Bronchial smooth muscle cell (primary cell): ENCODE measurements around the gene MED13L. TPM values are rescaled to one million over a fixed set of nuclear protein-coding genes. Genes with fewer than 3 reads are reported as not detected.

Experiments
- total RNA-seq: library from RNA; depleted of rRNA; stranded (reverse); fragments of >200 nt; gene quantifications from 2 replicates; pipeline ENCODE4 v1.2.1, GENCODE V29; 2014

MED13L gene
- total RNA-seq, result 60.8 and 83.4 TPM in 2 replicates

DNA sequence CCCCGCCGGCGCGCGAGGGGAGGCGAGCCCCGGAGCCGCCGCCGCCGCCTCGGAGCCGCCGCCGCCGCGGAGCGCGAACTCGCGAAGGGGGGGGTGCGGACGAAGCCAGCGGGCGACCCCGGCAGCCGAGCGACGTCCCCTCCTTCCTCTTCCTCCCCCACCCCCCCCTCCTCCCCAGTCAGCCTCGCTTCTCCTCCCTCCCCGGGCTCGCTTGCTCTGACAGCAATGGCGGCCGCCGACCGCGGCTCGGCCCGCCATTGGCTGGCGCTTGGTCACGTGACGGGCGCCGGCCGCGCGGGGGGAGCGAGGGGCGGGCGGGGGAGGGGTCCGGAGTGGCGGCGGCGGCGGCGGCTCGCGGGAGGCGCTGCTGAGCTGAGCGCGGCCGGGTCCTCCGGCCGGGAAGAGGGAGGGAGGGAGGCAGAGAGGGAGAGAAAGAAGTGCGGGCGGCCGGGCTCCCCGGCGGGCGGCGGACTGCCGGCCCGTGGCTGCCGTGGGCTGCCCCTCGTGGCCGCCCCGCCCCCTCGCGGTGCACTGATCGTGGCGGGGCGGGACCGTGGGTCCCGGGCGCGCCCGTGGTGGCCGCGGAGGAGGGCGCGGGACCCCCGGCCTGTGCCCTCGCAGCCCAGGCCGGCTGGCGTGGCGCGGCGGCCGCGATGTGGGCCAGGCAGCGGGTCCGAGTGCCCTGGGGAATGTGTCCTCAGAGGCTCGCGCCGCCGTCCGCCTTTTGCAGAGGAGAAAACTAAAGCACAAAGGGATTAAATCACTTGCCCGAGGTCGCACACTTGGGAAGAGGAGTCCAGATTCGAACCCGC is at the start of gene MED13L:
TSS of gene MED13L (minus strand) at position 227 of the 812 bp plus-strand sequence. CDS start 562 bp downstream, outside the sequence.

